ENCODE results near the gene AQR. TPM values are rescaled to one million over a fixed set of nuclear protein-coding genes. Genes with fewer than 3 reads are reported as not detected.

The AQR gene
- total and polyA plus RNA-seq, 10 of the 15 experiments (the other 5 are each of a cell fraction or from before 2014, with no cell fraction given), result 18.2 to 53.5 (median 32.6) TPM

- no peak for TF ChIP-seq ZNF217 (IDR thresholded peaks at IDR 0.05)
- no peak for TF ChIP-seq ASH2L (IDR thresholded peaks at IDR 0.05; ENCODE audit: borderline replicate concordance, low read depth)
- no peak for TF ChIP-seq IKZF1 (conservative IDR thresholded peaks at IDR 0.05)
- TF ChIP-seq HSF1 (IDR thresholded peaks at IDR 0.05; ENCODE audit: low read depth, low read length), result no peak
- no peak for TF ChIP-seq BMI1 (IDR thresholded peaks at IDR 0.05; ENCODE audit: borderline replicate concordance)
- TF ChIP-seq NFYB (IDR thresholded peaks at IDR 0.05; ENCODE audit: insufficient read depth, low read depth, low read length), result no peak
- TF ChIP-seq MEF2B (IDR thresholded peaks at IDR 0.05; ENCODE audit: partially characterized antibody, poor library complexity, severe bottlenecking), result no peak
- no peak for TF ChIP-seq E4F1 (IDR thresholded peaks at IDR 0.05; ENCODE audit: borderline replicate concordance, partially characterized antibody)
- TF ChIP-seq YY1 (IDR thresholded peaks at IDR 0.05; ENCODE audit: low read depth, low read length), result no peak
Observed at GRCh38 chr15:34883042-34883441, 86.5 kb downstream of the AQR start (continued).

- ChIA-PET POLR2A (no interaction called here), CTCF (no interaction called here), RAD21 (ENCODE audit: unreplicated experiment) (no interaction called here), SMC1A (ENCODE audit: uncharacterized antibody, unreplicated experiment) (no interaction called here)
- no peak overlapping the region for H2AFZ ChIP-seq (ENCODE audit: control insufficient read depth, low read depth, low read length)
- H3K36me3 ChIP-seq (ENCODE audit: control insufficient read depth in 2 of 2, insufficient read depth in 2 of 2, low read length in 1 of 2), result peaks cover 0 to 25% of the 10 kb centered on the region in 2 experiments; a peak in 3 of 4 replicates
- H3K27ac ChIP-seq (ENCODE audit: control insufficient read depth, insufficient read depth), result no peak overlapping the region
- no peak overlapping the region for H3K9ac ChIP-seq (ENCODE audit: control insufficient read depth, insufficient read depth, low read length)
- no peak for DNase-seq (ENCODE audit: low read depth, low spot score)
- WGBS (ENCODE audit: insufficient coverage, insufficient replicate concordance, low lambda C conversion rate, missing lambda C conversion rate), result 85% methylated on average over 4 of the region's 4 CpGs
- H3K4me3 ChIP-seq, result no peak overlapping the region
- H3K79me2 ChIP-seq (ENCODE audit: control insufficient read depth, insufficient read depth, low read length), result no peaks in the 10 kb centered on the region
- H3K4me1 ChIP-seq (ENCODE audit: control insufficient read depth, insufficient read depth, low read length), result no peaks in the 10 kb centered on the region
- in situ Hi-C loops (cut with MboI), result no loop called here
- H3K27me3 ChIP-seq (replicated peaks in 1 of 2; ENCODE audit: control insufficient read depth in 2 of 2, insufficient read depth in 2 of 2, low read length in 1 of 2), result no peaks in the 10 kb centered on the region
- no peak for ATAC-seq
- FAIRE-seq, result no peak
- no peak overlapping the region for H3K4me2 ChIP-seq (ENCODE audit: control insufficient read depth, insufficient read depth)
- intact Hi-C loops (cut with micrococcal nuclease; ENCODE audit: unreplicated experiment), result no loop called here
- H3K9me3 ChIP-seq (replicated peaks; ENCODE audit: control insufficient read depth, insufficient read depth, low read length), result no peaks in the 10 kb centered on the region
- no TSS peak for BruUV-seq (replicated peaks)
- no peaks in the 10 kb centered on the region for H4K20me1 ChIP-seq (ENCODE audit: control insufficient read depth, insufficient read depth)
- TF ChIP-seq MYB (IDR thresholded peaks at IDR 0.05; ENCODE audit: borderline replicate concordance, low read depth, low read length) (no peak), ZNF622 (IDR thresholded peaks at IDR 0.05) (no peak), CHD1 (IDR thresholded peaks at IDR 0.05; ENCODE audit: low read depth, low read length) (no peak), MEF2B (IDR thresholded peaks at IDR 0.05; ENCODE audit: partially characterized antibody, poor library complexity, severe bottlenecking) (no peak), JUND (IDR thresholded peaks at IDR 0.05; ENCODE audit: low read depth, low read length) (no peak), NKRF (conservative IDR thresholded peaks at IDR 0.05) (no peak), HCFC1 (IDR thresholded peaks at IDR 0.05; ENCODE audit: low read length) (no peak), TCF12 (IDR thresholded peaks at IDR 0.05; ENCODE audit: low read depth, low read length) (no peak), SP1 (IDR thresholded peaks at IDR 0.05; ENCODE audit: low read depth, low read length) (no peak), TARDBP (IDR thresholded peaks at IDR 0.05; ENCODE audit: borderline replicate concordance) (no peak), USF2 (IDR thresholded peaks at IDR 0.05; ENCODE audit: borderline replicate concordance, low read depth, low read length) (no peak)
Observed at GRCh38 chr15:34879107-34879506, 90.4 kb downstream of the AQR start.

Measured in GM12878 (cell line).